ENCODE data around the gene GPC1.

GPC1 gene

GRCh38 chr2:240502430-240503121 is 67.1 kb downstream of the GPC1 start:
- TF ChIP-seq CTCF (IDR thresholded peaks at IDR 0.05): no peak
- Histone ChIP-seq H3K27ac (no peak overlapping the region), H3K4me3 (no peak overlapping the region)
- DNase-seq (ENCODE audit: low spot score): peak; percentile 55

- DNase-seq (ENCODE audit: low spot score): peak; percentile 56
- no peak overlapping the region for H3K27ac ChIP-seq
- H3K4me3 ChIP-seq: no peak overlapping the region
- TF ChIP-seq CTCF (IDR thresholded peaks at IDR 0.05): no peak
Measured at GRCh38 chr2:240503375-240503774, 67.9 kb downstream of the GPC1 start.

GRCh38 chr2:240503848-240504247 is 68.4 kb downstream of the GPC1 start:
- no peak overlapping the region for H3K27ac ChIP-seq
- peak; percentile 47 for DNase-seq (ENCODE audit: low spot score)
- H3K4me3 ChIP-seq: no peak overlapping the region
- TF ChIP-seq CTCF (IDR thresholded peaks at IDR 0.05): no peak

- peak; percentile 52 for DNase-seq (ENCODE audit: low spot score)
- TF ChIP-seq CTCF (IDR thresholded peaks at IDR 0.05): no peak
Measured at GRCh38 chr2:240505910-240506309, 70.4 kb downstream of the GPC1 start.

GRCh38 chr2:240506406-240507059 is 71.1 kb downstream of the GPC1 start:
- TF ChIP-seq CTCF (IDR thresholded peaks at IDR 0.05): no peak
- Histone ChIP-seq H3K4me3 (no peak overlapping the region), H3K27ac (no peak overlapping the region)
- DNase-seq (ENCODE audit: low spot score): peak; percentile 49

More at GRCh38 chr2:240505910-240506309, 70.4 kb downstream of the GPC1 start:
- Histone ChIP-seq H3K27ac (no peak overlapping the region), H3K4me3 (no peak overlapping the region)

GRCh38 chr2:240507060-240507777 is 71.8 kb downstream of the GPC1 start:
- TF ChIP-seq CTCF (IDR thresholded peaks at IDR 0.05): no peak
- no peak overlapping the region for H3K4me3 ChIP-seq
- no peak overlapping the region for H3K27ac ChIP-seq
- DNase-seq (ENCODE audit: low spot score): peak; percentile 63

Measured in coronary artery (tissue), 2 donors.